Tibial nerve (tissue), 4 donors: ENCODE data around the gene ATP1B4. TPM values are rescaled to one million over a fixed set of nuclear protein-coding genes. Genes with fewer than 3 reads are reported as not detected.
A peak's percentile ranks its signal among the peaks of the same experiment; 100 is the strongest.

ENCODE experiments used
- DNase-seq, 2 donors: peaks; one replicate each; pipeline ENCODE4 v3.0.0-alpha.2; 2019; ENCODE audit warnings: low spot score in 2 of 2
- H3K27ac ChIP-seq, 4 donors: fragments of 200-600 bp; sonication (generic) in 3 of 4; one replicate each; pipeline ENCODE4 v1.5.1; 2017 to 2019; ENCODE audit warnings: mild to moderate bottlenecking in 1 of 4
- H3K27me3 ChIP-seq, 2 donors: fragments of 200-600 bp; sonication (generic) in 1 of 2; one replicate each; pipeline versions ENCODE4 v1.5.1 to v1.6.0; 2017 to 2019
- H3K36me3 ChIP-seq, 3 donors: fragments of 200-600 bp; sonication (generic); one replicate each; pipeline ENCODE4 v1.5.1; 2018 to 2019
- H3K4me1 ChIP-seq, 4 donors: fragments of 200-600 bp; sonication (generic) in 3 of 4; one replicate each; pipeline ENCODE4 v1.5.1; 2017 to 2019
- H3K4me3 ChIP-seq, 4 donors: fragments of 200-600 bp; sonication (generic) in 3 of 4; one replicate each; pipeline ENCODE4 v1.5.1; 2017 to 2019; ENCODE audit warnings: mild to moderate bottlenecking in 1 of 4, moderate library complexity in 1 of 4
- H3K9me3 ChIP-seq, 4 donors: fragments of 200-600 bp; sonication (generic) in 3 of 4; one replicate each; pipeline ENCODE4 v1.5.1; 2017 to 2019
- EP300 ChIP-seq, 2 donors: sonication (generic); formaldehyde crosslinking; IDR thresholded peaks; one replicate each; pipeline ENCODE4 v1.6.1; 2017; ENCODE audit warnings: antibody characterized with exemption in 2 of 2, mild to moderate bottlenecking in 1 of 2
- POLR2A ChIP-seq, 2 donors: fragments of 450-650 bp; IDR thresholded peaks; one replicate each; pipeline ENCODE4 v1.6.1; 2017; ENCODE audit warnings: antibody characterized with exemption in 2 of 2, mild to moderate bottlenecking in 2 of 2, moderate library complexity in 2 of 2
- WGBS, 2 donors: methylation state at CpG; one replicate each; pipeline ENCODE4 v1.1.5; 2018; 5-methylcytosine and 5-hydroxymethylcytosine counted together
- total RNA-seq, 4 donors: library from RNA; depleted of rRNA; stranded (reverse); fragments of >200 nt; gene quantifications; one replicate each; pipeline ENCODE4 v1.1.0, GENCODE V29; 2016
- TF ChIP-seq, protein P1 (sequence below), 5 experiments: fragments of 200-600 bp in 3 of 5; fragments of 450-650 bp in 2 of 5; sonication (generic) in 3 of 5; IDR thresholded peaks; one replicate each; pipeline ENCODE4 v1.5.1; 2016 to 2019; ENCODE audit warnings: antibody characterized with exemption in 5 of 5, mild to moderate bottlenecking in 3 of 5, moderate library complexity in 2 of 5

The ATP1B4 gene
- total RNA-seq, 4 donors from 2014 or later: not detected

GRCh38 chrX:120357186-120357585, 4.7 kb upstream of the ATP1B4 start:
- H3K27me3 ChIP-seq: no peaks in the 10 kb centered on the region
- no peak for DNase-seq
- no peaks in the 10 kb centered on the region for H3K36me3 ChIP-seq
- no peak overlapping the region for H3K27ac ChIP-seq
- TF ChIP-seq POLR2A (IDR thresholded peaks at IDR 0.05) (no peak), EP300 (IDR thresholded peaks at IDR 0.05) (no peak)
- TF ChIP-seq, protein P1, sequence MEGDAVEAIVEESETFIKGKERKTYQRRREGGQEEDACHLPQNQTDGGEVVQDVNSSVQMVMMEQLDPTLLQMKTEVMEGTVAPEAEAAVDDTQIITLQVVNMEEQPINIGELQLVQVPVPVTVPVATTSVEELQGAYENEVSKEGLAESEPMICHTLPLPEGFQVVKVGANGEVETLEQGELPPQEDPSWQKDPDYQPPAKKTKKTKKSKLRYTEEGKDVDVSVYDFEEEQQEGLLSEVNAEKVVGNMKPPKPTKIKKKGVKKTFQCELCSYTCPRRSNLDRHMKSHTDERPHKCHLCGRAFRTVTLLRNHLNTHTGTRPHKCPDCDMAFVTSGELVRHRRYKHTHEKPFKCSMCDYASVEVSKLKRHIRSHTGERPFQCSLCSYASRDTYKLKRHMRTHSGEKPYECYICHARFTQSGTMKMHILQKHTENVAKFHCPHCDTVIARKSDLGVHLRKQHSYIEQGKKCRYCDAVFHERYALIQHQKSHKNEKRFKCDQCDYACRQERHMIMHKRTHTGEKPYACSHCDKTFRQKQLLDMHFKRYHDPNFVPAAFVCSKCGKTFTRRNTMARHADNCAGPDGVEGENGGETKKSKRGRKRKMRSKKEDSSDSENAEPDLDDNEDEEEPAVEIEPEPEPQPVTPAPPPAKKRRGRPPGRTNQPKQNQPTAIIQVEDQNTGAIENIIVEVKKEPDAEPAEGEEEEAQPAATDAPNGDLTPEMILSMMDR (IDR thresholded peaks at IDR 0.05): no peak
- 43 to 47% methylated on average over 2 of the region's 2 CpGs for WGBS, 2 donors
- H3K4me1 ChIP-seq: peaks cover 0 to 10% (median 0%) of the 10 kb centered on the region in 4 donors
- no peak overlapping the region for H3K4me3 ChIP-seq
- H3K9me3 ChIP-seq: no peaks in the 10 kb centered on the region

- DNase-seq: no peak
- Histone ChIP-seq H3K9me3 (no peaks in the 10 kb centered on the region), H3K27me3 (no peaks in the 10 kb centered on the region), H3K27ac (no peak overlapping the region), H3K36me3 (no peaks in the 10 kb centered on the region), H3K4me3 (no peak overlapping the region), H3K4me1 (peaks cover 0 to 10% (median 0%) of the 10 kb centered on the region in 4 donors)
- TF ChIP-seq, protein P1 (IDR thresholded peaks at IDR 0.05): no peak
- TF ChIP-seq POLR2A (IDR thresholded peaks at IDR 0.05) (no peak), EP300 (IDR thresholded peaks at IDR 0.05) (no peak)
- 46 to 56% methylated on average over 7 of the region's 7 CpGs for WGBS, 2 donors
Measured at GRCh38 chrX:120358737-120359456, 3.0 kb upstream of the ATP1B4 start.

DNA sequence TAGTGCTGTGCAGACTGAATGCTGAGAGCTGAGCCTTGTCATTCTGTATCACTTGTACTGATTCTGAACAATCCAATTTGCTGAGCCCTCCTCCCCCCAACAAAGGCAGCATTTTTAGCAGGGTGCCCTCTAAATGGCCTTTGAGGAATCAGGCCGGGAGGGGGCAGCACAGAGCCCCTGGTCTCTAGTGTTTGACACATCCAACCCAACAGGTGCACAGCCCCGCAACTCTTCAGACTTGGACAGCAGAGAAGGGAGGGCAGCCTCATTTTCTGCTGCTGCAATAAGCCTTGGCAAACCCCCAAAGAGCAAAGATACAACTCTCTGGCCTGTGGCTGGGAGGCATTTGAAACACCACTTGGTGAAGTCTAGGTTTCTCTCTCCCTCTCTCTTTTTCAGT, 3.4 kb downstream of the ATP1B4 start:
- WGBS, 2 donors: 33 to 40% methylated on average over 2 of the region's 2 CpGs
- H3K9me3 ChIP-seq: no peaks in the 10 kb centered on the region
- no peak overlapping the region for H3K4me3 ChIP-seq
- no peaks in the 10 kb centered on the region for H3K4me1 ChIP-seq
- H3K36me3 ChIP-seq: no peaks in the 10 kb centered on the region
- H3K27ac ChIP-seq: no peak overlapping the region
- no peak for TF ChIP-seq POLR2A (IDR thresholded peaks at IDR 0.05)
- no peak for TF ChIP-seq EP300 (IDR thresholded peaks at IDR 0.05)
- TF ChIP-seq, protein P1 (IDR thresholded peaks at IDR 0.05): peak in 3 of 5 experiments; percentile 5 to 20 (median 13)
- no peaks in the 10 kb centered on the region for H3K27me3 ChIP-seq
- peak in 1 of 2 donors; percentile 11 for DNase-seq

GRCh38 chrX:120365968-120366367, 4.1 kb downstream of the ATP1B4 start:
- WGBS, 2 donors: 72 to 75% methylated on average over 1 of the region's 1 CpG
- DNase-seq: no peak
- Histone ChIP-seq H3K27me3 (no peaks in the 10 kb centered on the region), H3K4me1 (no peaks in the 10 kb centered on the region), H3K36me3 (no peaks in the 10 kb centered on the region), H3K9me3 (no peaks in the 10 kb centered on the region), H3K27ac (no peak overlapping the region), H3K4me3 (no peak overlapping the region)
- TF ChIP-seq, protein P1 (IDR thresholded peaks at IDR 0.05): no peak
- no peak for TF ChIP-seq EP300 (IDR thresholded peaks at IDR 0.05)
- TF ChIP-seq POLR2A (IDR thresholded peaks at IDR 0.05): no peak

GRCh38 chrX:120366794-120367193, 4.9 kb downstream of the ATP1B4 start:
- Histone ChIP-seq H3K4me3 (no peak overlapping the region), H3K27ac (no peak overlapping the region), H3K9me3 (no peaks in the 10 kb centered on the region), H3K36me3 (no peaks in the 10 kb centered on the region), H3K27me3 (no peaks in the 10 kb centered on the region), H3K4me1 (no peaks in the 10 kb centered on the region)
- no peak for TF ChIP-seq EP300 (IDR thresholded peaks at IDR 0.05)
- no peak for DNase-seq
- WGBS, 2 donors: 59 to 84% methylated on average over 3 of the region's 3 CpGs
